Measurements from ENCODE around the gene CDKN1A.

Gene CDKN1A

DNA sequence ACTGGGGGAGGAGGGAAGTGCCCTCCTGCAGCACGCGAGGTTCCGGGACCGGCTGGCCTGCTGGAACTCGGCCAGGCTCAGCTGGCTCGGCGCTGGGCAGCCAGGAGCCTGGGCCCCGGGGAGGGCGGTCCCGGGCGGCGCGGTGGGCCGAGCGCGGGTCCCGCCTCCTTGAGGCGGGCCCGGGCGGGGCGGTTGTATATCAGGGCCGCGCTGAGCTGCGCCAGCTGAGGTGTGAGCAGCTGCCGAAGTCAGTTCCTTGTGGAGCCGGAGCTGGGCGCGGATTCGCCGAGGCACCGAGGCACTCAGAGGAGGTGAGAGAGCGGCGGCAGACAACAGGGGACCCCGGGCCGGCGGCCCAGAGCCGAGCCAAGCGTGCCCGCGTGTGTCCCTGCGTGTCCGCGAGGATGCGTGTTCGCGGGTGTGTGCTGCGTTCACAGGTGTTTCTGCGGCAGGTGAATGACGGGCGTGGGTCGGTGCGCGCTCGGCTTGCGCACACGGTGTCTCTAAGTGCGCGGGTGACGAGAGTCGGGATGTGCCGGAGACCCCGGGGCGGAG lies at the start of gene CDKN1A:
Gene CDKN1A, plus strand, starts transcription at position 227 of the 555 bp plus-strand sequence. CDS start 5,388 bp downstream, outside the sequence.
- DNase-seq (ENCODE audit: low spot score) = peak; percentile 75

DNA sequence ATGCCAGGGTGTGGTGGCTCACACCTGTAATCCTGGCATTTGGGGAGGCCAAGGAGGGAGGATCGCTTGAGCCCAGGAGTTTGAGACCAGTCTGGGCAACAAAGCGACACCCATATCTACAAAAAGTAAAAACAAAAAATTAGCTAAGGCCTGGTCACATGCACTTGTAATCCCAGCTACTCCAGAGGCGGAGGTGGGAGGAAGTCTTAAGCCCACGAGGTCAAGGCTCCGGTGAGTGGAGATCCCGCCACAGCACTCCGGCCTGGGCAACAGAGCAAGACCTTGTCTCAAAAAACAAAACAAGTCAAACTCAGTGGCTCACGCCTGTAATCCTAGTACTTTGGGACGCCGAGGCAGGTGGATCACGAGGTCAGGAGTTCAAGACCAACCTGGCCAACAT lies 48.7 kb upstream of the CDKN1A start:
- no peak for DNase-seq (ENCODE audit: low spot score)

- DNase-seq (ENCODE audit: low spot score) = no peak
These were observed 47.0 kb upstream of the CDKN1A start for GRCh38 chr6:36631326-36632011.

GRCh38 chr6:36633370-36633769 lies 45.1 kb upstream of the CDKN1A start:
- no peak for DNase-seq (ENCODE audit: low spot score)

DNA sequence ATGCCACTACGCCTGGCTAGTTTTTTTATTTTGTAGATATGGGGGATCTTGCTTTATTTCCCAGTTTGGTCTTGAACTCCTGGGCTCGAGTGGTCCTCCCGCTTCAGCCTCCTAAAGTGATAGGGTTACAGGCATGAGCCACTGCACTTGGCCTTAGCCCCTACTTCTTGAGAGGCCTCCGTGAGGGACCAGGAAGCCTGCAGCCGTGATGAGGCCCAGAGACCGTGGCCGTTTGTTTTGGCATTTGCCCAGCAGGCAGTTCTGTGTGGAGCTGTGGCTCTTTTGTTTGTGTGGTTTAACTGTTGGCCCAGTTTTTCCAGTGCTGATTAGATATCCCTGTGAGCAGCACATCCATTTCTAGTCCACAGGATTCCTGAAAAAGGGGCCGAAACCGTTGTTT lies 44.6 kb upstream of the CDKN1A start:
- no peak for DNase-seq (ENCODE audit: low spot score)

GRCh38 chr6:36634317-36635108 lies 44.0 kb upstream of the CDKN1A start:
- no peak for DNase-seq (ENCODE audit: low spot score)

- no peak for DNase-seq (ENCODE audit: low spot score)
These were observed 42.2 kb upstream of the CDKN1A start for GRCh38 chr6:36636283-36636682.

GRCh38 chr6:36636687-36637418 lies 41.7 kb upstream of the CDKN1A start:
- no peak for DNase-seq (ENCODE audit: low spot score)

- DNase-seq (ENCODE audit: low spot score) = no peak
These were observed 39.9 kb upstream of the CDKN1A start for GRCh38 chr6:36638579-36638978.

- no peak for DNase-seq (ENCODE audit: low spot score)
These were observed 39.2 kb upstream of the CDKN1A start for GRCh38 chr6:36639171-36639808.

- DNase-seq (ENCODE audit: low spot score) = no peak
These were observed 37.0 kb upstream of the CDKN1A start for GRCh38 chr6:36641543-36641942.

DNA sequence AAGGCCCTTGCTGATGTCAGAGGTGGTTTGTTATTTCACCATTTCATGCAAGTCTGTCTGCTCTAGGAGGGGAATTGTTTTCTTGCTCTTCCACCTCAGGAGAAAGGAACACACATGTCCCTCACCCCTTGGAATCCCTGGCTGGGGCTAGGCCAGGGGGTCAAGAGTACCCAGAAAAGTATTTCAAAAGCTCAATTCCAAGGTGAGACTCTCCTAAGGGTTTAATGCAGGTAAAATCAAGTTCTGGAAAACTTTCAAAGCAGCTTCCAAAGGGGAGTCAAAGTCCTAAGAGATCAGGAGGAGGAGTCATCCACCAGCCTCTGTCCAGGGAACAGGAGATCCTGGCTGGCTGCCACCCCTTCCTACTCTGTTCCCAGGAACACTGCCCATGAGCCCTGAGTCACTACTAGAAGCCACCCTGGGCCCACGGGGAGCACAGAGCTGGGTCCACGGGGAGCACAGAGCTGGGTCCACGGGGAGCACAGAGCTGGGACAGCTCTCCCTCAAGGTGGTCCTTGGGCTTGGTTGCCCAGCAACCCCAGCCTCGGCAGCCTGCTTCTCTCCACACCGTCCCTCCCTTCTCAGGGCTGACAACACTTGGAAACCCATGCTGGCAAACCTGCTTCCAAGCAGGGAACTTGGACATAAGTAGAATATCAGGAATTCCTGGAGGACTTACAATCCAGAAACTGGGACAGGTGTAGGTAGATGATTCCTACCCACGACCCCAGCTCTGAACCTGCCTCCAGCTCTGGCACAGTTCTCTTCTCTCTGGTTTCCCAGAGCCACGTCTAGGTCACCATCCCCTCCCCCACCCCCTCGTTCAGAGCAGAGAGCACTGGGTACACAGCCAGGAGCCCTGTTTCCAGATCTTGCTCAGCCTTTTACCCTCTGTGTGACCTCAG lies 35.3 kb upstream of the CDKN1A start:
- no peak for DNase-seq (ENCODE audit: low spot score)

DNA sequence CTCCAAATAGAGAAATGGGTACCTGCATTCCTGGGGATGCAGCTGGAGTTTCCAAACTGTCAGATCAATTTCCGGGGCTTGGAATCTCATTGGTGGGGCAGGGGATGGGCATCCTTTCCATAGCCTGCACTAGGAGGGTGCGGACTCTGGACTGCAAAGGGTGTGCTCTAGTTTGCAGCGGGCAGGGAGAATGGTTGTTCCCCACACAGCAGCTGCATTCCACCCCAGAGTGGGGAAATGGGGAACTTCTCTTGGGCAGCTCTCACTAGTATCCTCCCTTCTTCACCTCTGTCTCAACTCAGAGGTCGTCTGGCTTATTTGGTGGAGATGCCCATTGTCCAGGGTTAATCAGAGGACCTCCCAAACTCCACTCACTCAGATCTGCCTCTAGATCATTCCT lies 34.5 kb upstream of the CDKN1A start:
- no peak for DNase-seq (ENCODE audit: low spot score)

DNA sequence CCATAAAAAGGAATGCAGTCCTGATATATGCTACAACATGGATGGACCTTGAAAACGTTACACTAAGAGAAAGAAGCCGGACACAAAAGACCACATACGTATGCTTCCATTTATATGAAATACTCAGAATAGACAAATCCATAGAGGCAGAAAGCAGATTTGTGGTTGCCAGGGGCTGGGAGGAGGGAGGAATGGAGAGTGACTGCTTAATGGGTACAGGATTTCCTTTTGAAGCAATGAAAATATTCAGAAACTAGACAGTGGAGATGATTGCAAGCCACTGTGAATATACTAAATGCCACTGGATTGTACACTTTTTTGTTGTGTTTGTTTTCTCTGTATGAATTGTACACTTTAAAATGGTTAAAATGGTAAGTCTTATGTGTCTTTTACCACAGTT lies 29.4 kb upstream of the CDKN1A start:
- DNase-seq (ENCODE audit: low spot score) = no peak

- peak; percentile 51 for DNase-seq (ENCODE audit: low spot score)
These were observed 28.6 kb upstream of the CDKN1A start for GRCh38 chr6:36649701-36650484.

DNA sequence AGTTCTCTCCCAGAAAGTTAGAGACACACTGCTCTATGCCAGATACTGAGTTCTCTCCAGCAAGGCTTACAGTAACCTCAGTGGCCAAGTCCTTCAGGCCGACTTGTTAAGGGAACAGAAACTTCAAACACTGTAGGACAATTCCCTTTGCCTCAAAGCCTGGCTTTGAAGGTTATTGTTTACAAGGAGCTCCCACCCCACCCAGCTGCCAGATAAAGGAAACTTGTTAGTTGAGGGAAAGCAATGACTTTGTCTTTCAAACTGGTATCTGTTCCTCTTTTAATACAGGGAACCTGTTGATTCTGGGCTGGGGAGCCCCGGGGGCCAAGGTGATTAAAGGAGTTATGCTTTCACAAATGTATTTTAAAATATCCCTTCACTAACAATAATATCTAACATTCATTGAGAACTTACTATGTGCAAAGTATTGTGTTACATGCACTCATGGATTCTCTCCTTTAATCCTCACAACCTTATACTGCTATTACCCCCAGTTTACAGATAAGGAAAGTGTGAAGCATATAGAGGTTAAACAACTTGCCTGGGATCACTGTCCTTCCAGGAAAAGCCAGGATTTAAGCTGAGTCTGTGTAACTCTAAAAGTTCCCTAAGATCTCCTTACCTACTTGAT lies 27.6 kb upstream of the CDKN1A start:
- DNase-seq (ENCODE audit: low spot score) = no peak

- DNase-seq (ENCODE audit: low spot score) = no peak
These were observed 26.7 kb upstream of the CDKN1A start for GRCh38 chr6:36651659-36652379.

DNA sequence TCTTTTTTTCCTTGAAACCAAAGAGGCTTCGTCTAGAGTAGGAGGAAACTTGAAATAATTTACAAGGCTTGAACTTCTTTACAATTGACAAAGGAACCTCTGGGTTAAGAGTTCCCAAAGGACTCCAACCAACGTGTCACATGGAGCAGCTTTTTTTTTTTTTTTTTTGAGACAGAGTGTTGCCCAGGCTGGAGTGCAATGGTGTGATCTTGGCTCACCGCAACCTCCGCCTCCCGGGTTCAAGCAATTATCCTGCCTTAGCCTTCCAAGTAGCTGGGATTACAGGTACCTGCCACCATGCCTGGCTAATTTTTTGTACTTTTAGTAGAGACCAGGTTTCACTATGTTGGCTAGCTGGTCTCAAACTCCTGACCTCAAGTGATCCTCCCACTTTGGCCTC lies 24.0 kb upstream of the CDKN1A start:
- DNase-seq (ENCODE audit: low spot score) = peak; percentile 65

Measured in COLO829 (cell line).